NT2/D1 (cell line): ENCODE results near the gene SNRPF.

Experiments
- DNase-seq: peaks from one replicate; pipeline ENCODE4 v3.0.0-alpha.2; 2011; ENCODE audit warnings: low read depth, low spot score
- H3K27me3 ChIP-seq: 2 replicates; pipeline ENCODE4 v1.6.0; 2011; ENCODE audit warnings: mild to moderate bottlenecking; ENCODE audit not compliant: insufficient read length, insufficient read depth
- H3K36me3 ChIP-seq: 2 replicates; pipeline ENCODE4 v1.6.1; 2011; ENCODE audit warnings: mild to moderate bottlenecking, low read length, mixed read lengths; ENCODE audit not compliant: insufficient read depth, insufficient read length
- H3K4me1 ChIP-seq: 2 replicates; pipeline ENCODE4 v1.5.1; 2011; ENCODE audit not compliant: insufficient read depth, insufficient read length
- H3K4me3 ChIP-seq: 2 replicates; pipeline ENCODE4 v1.5.1; 2011; ENCODE audit warnings: low read depth; ENCODE audit not compliant: insufficient read length
- H3K9ac ChIP-seq: 2 replicates; pipeline ENCODE4 v1.6.0; 2011; ENCODE audit warnings: low read depth; ENCODE audit not compliant: insufficient read length
- H3K9me3 ChIP-seq: 2 replicates; pipeline ENCODE4 v1.5.1; 2011; ENCODE audit warnings: mild to moderate bottlenecking, low read length; ENCODE audit not compliant: insufficient read depth
- SUZ12 ChIP-seq: IDR thresholded peaks from 2 replicates; pipeline ENCODE4 v1.6.1; 2011; ENCODE audit not compliant: insufficient read length, insufficient read depth; ENCODE audit errors: extremely low read depth
- YY1 ChIP-seq: IDR thresholded peaks from 2 replicates; pipeline ENCODE4 v1.6.1; 2011; ENCODE audit not compliant: insufficient read length, insufficient read depth
- ZNF274 ChIP-seq: IDR thresholded peaks from 2 replicates; pipeline ENCODE4 v1.6.1; 2011; ENCODE audit warnings: mild to moderate bottlenecking, low read depth, low read length

The SNRPF gene

GRCh38 chr12:95859947-95860850 lies 1.4 kb downstream of the SNRPF start:
- DNase-seq: no peak
- Histone ChIP-seq H3K36me3 (peaks cover 52% of the 10 kb centered on the region), H3K4me3 (peak overlapping the region; percentile 95), H3K9me3 (peaks cover 19% of the 10 kb centered on the region), H3K9ac (peak overlapping the region; percentile 97), H3K4me1 (no peaks in the 10 kb centered on the region), H3K27me3 (peaks cover 11% of the 10 kb centered on the region)
- no peak for TF ChIP-seq ZNF274
- TF ChIP-seq YY1: no peak
- TF ChIP-seq SUZ12: no peak

DNA sequence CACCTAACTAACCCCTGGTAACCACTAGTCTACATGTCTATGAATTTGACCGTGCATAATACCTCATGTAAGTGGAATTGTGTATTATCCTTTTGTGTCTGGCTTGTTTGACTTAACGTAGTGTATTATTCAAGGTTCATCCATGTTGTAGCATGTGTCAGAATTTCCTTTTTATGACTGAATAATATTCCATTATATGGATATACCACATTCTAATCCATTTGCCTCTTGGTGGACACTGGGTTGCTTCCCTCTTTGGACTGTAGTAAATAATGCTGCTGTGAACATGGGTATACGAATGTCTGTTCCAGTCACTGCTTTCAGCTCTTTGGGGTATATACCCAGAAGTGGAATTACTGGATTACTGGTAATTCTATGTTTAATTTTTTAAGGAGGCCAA lies 3.3 kb downstream of the SNRPF start:
- Histone ChIP-seq H3K9me3 (peaks cover 19% of the 10 kb centered on the region), H3K36me3 (peaks cover 70% of the 10 kb centered on the region), H3K4me3 (no peak overlapping the region), H3K4me1 (no peaks in the 10 kb centered on the region), H3K9ac (no peak overlapping the region), H3K27me3 (peaks cover 8% of the 10 kb centered on the region)
- DNase-seq: no peak
- no peak for TF ChIP-seq ZNF274
- TF ChIP-seq YY1: no peak
- TF ChIP-seq SUZ12: no peak

DNA sequence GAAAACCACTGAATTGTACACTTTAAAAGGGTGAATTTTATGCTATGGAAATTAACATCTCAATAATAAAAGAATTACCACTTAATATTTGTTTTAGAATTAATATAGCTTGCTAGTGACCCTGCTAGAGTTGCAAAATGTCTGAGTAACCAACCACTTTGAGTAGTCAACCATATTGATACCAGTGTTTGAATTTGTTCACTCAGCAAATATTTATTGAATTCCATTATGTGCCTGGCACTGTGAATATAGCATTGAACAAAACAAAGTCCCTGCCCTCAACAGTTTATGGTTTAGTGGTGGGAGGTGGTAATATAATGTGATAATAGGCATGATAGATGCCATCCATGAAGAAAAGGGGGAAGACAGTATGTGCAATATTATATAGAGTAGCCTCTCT lies 4.6 kb downstream of the SNRPF start:
- no peak for TF ChIP-seq ZNF274
- no peak for TF ChIP-seq SUZ12
- no peak for TF ChIP-seq YY1
- Histone ChIP-seq H3K4me1 (no peaks in the 10 kb centered on the region), H3K36me3 (peaks cover 83% of the 10 kb centered on the region), H3K4me3 (no peak overlapping the region), H3K27me3 (no peaks in the 10 kb centered on the region), H3K9me3 (peaks cover 19% of the 10 kb centered on the region), H3K9ac (no peak overlapping the region)
- no peak for DNase-seq

DNA sequence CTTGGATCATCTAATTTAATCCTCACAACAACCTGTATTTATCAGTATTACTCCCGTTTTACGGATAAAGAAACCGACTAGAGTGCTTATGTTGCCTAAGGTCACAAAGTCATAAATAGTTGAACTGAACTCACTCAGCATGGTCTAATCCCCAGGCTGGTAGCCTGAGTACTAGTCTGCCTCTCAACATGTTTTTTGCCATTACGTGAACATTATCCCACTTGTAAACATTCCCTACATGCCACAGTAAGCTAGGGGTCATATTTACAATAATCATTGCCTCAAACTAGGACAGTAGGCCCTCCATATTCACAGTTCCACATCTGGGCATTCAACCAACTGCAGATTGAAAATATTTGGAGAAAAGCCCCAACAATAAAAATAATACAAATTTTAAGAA lies 12.1 kb downstream of the SNRPF start:
- DNase-seq: no peak
- no peak overlapping the region for H3K4me3 ChIP-seq
- TF ChIP-seq SUZ12: no peak
- no peak for TF ChIP-seq YY1
- TF ChIP-seq ZNF274: no peak
- peaks cover 4% of the 10 kb centered on the region for H3K4me1 ChIP-seq
- H3K9ac ChIP-seq: no peak overlapping the region
- peaks cover 46% of the 10 kb centered on the region for H3K36me3 ChIP-seq
- 0 out of 2 replicates have a peak, but pooled peaks cover 4% of the 10 kb centered on the region for H3K9me3 ChIP-seq
- H3K27me3 ChIP-seq: no peaks in the 10 kb centered on the region

GRCh38 chr12:95874452-95874851 lies 15.7 kb downstream of the SNRPF start:
- peaks cover 4% of the 10 kb centered on the region for H3K4me1 ChIP-seq
- H3K36me3 ChIP-seq: peaks cover 12% of the 10 kb centered on the region
- no peak for DNase-seq
- H3K4me3 ChIP-seq: no peak overlapping the region
- H3K27me3 ChIP-seq: no peaks in the 10 kb centered on the region
- 0 out of 2 replicates have a peak, but pooled peaks cover 14% of the 10 kb centered on the region for H3K9me3 ChIP-seq
- H3K9ac ChIP-seq: no peak overlapping the region
- TF ChIP-seq ZNF274 (no peak), SUZ12 (no peak), YY1 (no peak)

GRCh38 chr12:95877622-95878021 lies 18.9 kb downstream of the SNRPF start:
- Histone ChIP-seq H3K4me1 (peaks cover 4% of the 10 kb centered on the region), H3K9me3 (0 out of 2 replicates have a peak, but pooled peaks cover 14% of the 10 kb centered on the region), H3K27me3 (no peaks in the 10 kb centered on the region), H3K4me3 (no peak overlapping the region), H3K36me3 (peaks cover 7% of the 10 kb centered on the region), H3K9ac (no peak overlapping the region)
- no peak for DNase-seq
- TF ChIP-seq YY1 (no peak), ZNF274 (no peak), SUZ12 (no peak)

DNA sequence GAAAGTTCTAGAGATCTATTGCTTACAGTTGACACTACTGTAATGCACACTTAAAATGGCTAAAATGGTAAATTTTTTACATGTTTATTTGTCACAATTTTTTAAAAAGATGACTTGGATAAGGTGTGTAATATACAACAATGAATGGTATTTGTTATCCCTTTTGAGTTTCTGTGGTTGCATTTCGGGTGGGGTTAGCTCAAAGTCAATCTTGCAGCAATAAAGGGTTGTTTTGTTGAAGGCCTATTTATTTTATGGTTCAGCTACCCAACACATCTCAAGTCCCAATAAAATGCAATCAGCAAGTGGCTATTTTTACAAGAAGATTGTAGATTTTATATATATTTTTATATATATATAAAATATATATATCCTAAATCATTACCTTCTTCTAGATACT lies 22.1 kb downstream of the SNRPF start:
- H3K9ac ChIP-seq: no peak overlapping the region
- H3K4me1 ChIP-seq: no peaks in the 10 kb centered on the region
- peaks cover 24% of the 10 kb centered on the region for H3K9me3 ChIP-seq
- H3K36me3 ChIP-seq: no peaks in the 10 kb centered on the region
- no peak for DNase-seq
- H3K4me3 ChIP-seq: no peak overlapping the region
- H3K27me3 ChIP-seq: no peaks in the 10 kb centered on the region
- TF ChIP-seq SUZ12 (no peak), ZNF274 (no peak), YY1 (no peak)
